H1 (cell line): ENCODE results near the gene PRDX5. TPM values are rescaled to one million over a fixed set of nuclear protein-coding genes. Genes with fewer than 3 reads are reported as not detected.

Source experiments
- ASH2L ChIP-seq: fragments of 200-600, 300-600 bp; sonication (generic); IDR thresholded peaks from one replicate; pipeline ENCODE4 v1.7.1; 2017; ENCODE audit warnings: low read length
- EZH2 ChIP-seq: fragments of 200-600 bp; sonication (generic); IDR thresholded peaks from 2 replicates; pipeline ENCODE4 v1.7.1; 2012; ENCODE audit warnings: low read depth, mild to moderate bottlenecking, moderate library complexity, low read length, inconsistent platforms; ENCODE audit not compliant: severe bottlenecking
- FOSL1 ChIP-seq: IDR thresholded peaks from 2 replicates; pipeline ENCODE4 v1.6.1; 2011; ENCODE audit warnings: mild to moderate bottlenecking, low read depth, low read length, moderate library complexity; ENCODE audit not compliant: insufficient read depth
- GTF2F1 ChIP-seq: IDR thresholded peaks from 2 replicates; pipeline ENCODE4 v1.6.1; 2012; ENCODE audit warnings: low read depth, low read length, improper control_type of control experiment, borderline replicate concordance
- JUND ChIP-seq: IDR thresholded peaks from 2 replicates; pipeline ENCODE4 v1.6.1; 2011; ENCODE audit warnings: mild to moderate bottlenecking, improper control_type of control experiment, low read length
- MAFK ChIP-seq: IDR thresholded peaks from 2 replicates; pipeline ENCODE4 v1.6.1; 2012; ENCODE audit warnings: low read depth, mild to moderate bottlenecking, improper control_type of control experiment, low read length
- NRF1 ChIP-seq: IDR thresholded peaks from 2 replicates; pipeline ENCODE4 v1.6.1; 2011; ENCODE audit warnings: mild to moderate bottlenecking, low read depth, low read length, improper control_type of control experiment
- PHF8 ChIP-seq: fragments of 200-600 bp; sonication (generic); conservative IDR thresholded peaks from 2 replicates; pipeline ENCODE4 v1.7.1; 2012; ENCODE audit warnings: low read depth, mild to moderate bottlenecking, inconsistent platforms, low read length, moderate library complexity
- POLR2AphosphoS5 ChIP-seq: IDR thresholded peaks from 2 replicates; pipeline ENCODE4 v1.6.1; 2011; ENCODE audit warnings: low read depth, low read length
- RBBP5 ChIP-seq: IDR thresholded peaks from 2 replicates; pipeline ENCODE4 v1.7.1; 2012; ENCODE audit warnings: low read depth, mild to moderate bottlenecking, inconsistent platforms, low read length, moderate library complexity, borderline replicate concordance
- RFX5 ChIP-seq: IDR thresholded peaks from 2 replicates; pipeline ENCODE4 v1.6.1; 2011; ENCODE audit warnings: low read depth, low read length, improper control_type of control experiment, borderline replicate concordance
- RNF2 ChIP-seq: fragments of 200-900, 300-1000 bp; sonication (generic); IDR thresholded peaks from 2 replicates; pipeline ENCODE4 v1.7.1; 2016; ENCODE audit warnings: borderline replicate concordance, low read depth, mild to moderate bottlenecking, antibody characterized with exemption, low read length; ENCODE audit not compliant: poor library complexity, severe bottlenecking; ENCODE audit errors: missing control alignments
- SIN3A ChIP-seq, 2 experiments: IDR thresholded peaks in 1 of 2; conservative IDR thresholded peaks in 1 of 2; 2 replicates each; pipeline ENCODE4 v1.6.1; 2011 to 2012; ENCODE audit warnings: low read length in 2 of 2, improper control_type of control experiment in 1 of 2, low read depth in 1 of 2, mild to moderate bottlenecking in 1 of 2
- SRF ChIP-seq: IDR thresholded peaks from 2 replicates; pipeline ENCODE4 v1.6.1; 2011; ENCODE audit warnings: mild to moderate bottlenecking, low read depth, low read length, moderate library complexity
- SUZ12 ChIP-seq: fragments of 200-600 bp; sonication (generic); IDR thresholded peaks from 2 replicates; pipeline ENCODE4 v1.6.1; 2012; ENCODE audit warnings: mild to moderate bottlenecking, inconsistent platforms, low read length, moderate library complexity, mixed read lengths
- ZNF274 ChIP-seq: IDR thresholded peaks from 2 replicates; pipeline ENCODE4 v1.7.0; 2012; ENCODE audit warnings: low read length, borderline replicate concordance; ENCODE audit errors: extremely low read depth
- polyA plus RNA-seq, 7 experiments: library from polyadenylated mRNA; depleted of rRNA in 3 of 7; stranded (reverse) in 5 of 7; unstranded in 2 of 7; fragments of >200 nt in 5 of 7; fragments of 200-250 nt in 2 of 7; gene quantifications; 1 replicate in 5 of 7; 2 replicates in 1 of 7; 4 replicates in 1 of 7; pipeline versions ENCODE4 v1.2.1 to v1.2.3, GENCODE V29; 2011 to 2013; ENCODE audit warnings: missing spikeins in 2 of 7, mixed read lengths in 2 of 7
- total RNA-seq: library from RNA; stranded (reverse); fragmentation: NEBNext Ultra II Directional; extraction: Animal tissue kit (Norgen Biotek cat#: 25700); gene quantifications from 2 replicates; pipeline ENCODE4 v1.2.1, GENCODE V29; 2021
- TF ChIP-seq, protein P1 (sequence below): IDR thresholded peaks from 2 replicates; pipeline ENCODE4 v1.6.1; 2012; ENCODE audit warnings: inconsistent platforms

The PRDX5 gene
- total and polyA plus RNA-seq, 2 of the 8 experiments (the other 6 are each of a cell fraction or from before 2014, with no cell fraction given), result 201 to 582 TPM

DNA sequence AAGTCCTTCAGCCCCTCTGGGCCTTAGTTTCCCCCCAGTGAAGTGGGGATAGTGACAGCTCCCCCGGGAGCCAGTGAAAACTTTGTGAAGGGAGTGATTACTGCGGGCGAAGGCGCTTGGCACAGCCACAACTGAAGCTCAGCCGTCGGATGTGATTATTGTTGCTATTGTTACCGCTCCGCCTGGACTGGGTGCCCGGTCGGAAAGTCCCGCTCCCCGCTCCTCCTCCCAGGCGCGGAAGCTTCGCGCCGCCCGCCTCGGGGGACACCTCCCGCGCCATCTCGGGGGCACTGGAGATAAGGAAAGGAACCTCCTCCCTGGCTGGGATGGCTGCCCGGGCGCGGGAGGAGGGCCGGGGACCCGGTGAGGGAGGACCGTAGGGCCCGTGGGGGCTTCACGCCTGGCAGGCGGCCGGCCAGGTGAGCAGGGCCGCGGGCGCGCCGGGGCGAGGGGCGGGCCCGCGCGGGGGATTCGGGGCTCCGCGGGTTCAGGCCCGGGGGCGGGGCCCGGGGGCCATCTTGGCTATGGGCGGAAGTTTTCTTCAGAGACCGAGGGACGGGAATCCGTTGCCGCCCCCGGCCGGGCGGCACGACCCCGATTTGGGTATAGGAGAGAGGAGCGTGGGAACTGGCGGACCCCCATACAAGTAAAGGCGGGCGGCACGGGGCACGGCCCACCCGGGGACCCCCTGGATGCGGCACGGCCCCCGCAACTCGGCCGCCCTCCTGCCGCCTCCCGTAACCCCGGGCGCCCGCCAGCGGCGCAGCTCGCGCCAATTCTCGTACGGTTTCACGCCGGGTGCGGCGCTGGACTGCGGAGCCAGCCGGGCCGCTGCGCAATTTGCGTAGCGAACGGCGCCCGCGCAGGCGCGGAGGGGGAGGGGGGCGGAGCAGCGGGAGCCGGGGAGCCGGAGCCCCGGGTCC is 32.7 kb upstream of the PRDX5 start, which contains the start of gene GPR137 (continued):
- TF ChIP-seq GTF2F1 (no peak), MAFK (no peak), POLR2AphosphoS5 (no peak), SRF (no peak), RFX5 (no peak), EZH2 (no peak), RNF2 (no peak), FOSL1 (peak; percentile 99), JUND (no peak), PHF8 (peak; percentile 58; the same call in 1 of the 2 replicates), RBBP5 (peak; percentile 36; the same call in 1 of the 2 replicates), SIN3A (conservative IDR thresholded peaks at IDR 0.05 in 1 of 2, IDR thresholded peaks at IDR 0.05 in 1 of 2; ENCODE audit: low read depth in 1 of 2, low read length in 2 of 2) (peak; percentile 68 to 76; a peak in 1 of 4 replicates), ASH2L (peak; percentile 63), ZNF274 (no peak), NRF1 (peak; percentile 70), SUZ12 (no peak)
- TF ChIP-seq, protein P1, sequence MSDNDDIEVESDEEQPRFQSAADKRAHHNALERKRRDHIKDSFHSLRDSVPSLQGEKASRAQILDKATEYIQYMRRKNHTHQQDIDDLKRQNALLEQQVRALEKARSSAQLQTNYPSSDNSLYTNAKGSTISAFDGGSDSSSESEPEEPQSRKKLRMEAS, result no peak
